ENCODE measurements around the gene EML1. TPM values are rescaled to one million over a fixed set of nuclear protein-coding genes. Genes with fewer than 3 reads are reported as not detected.

Gene EML1
- total and polyA plus RNA-seq, 2 donors from 2014 or later = 7.9 to 35.9 TPM

- no peaks in the 10 kb centered on the region for H3K36me3 ChIP-seq (ENCODE audit: control insufficient read depth in 2 of 3, insufficient read depth in 3 of 3, low read length in 3 of 3)
- H3K27me3 ChIP-seq (ENCODE audit: control insufficient read depth, insufficient read depth, low read length) = no peaks in the 10 kb centered on the region
- intact Hi-C loops (cut with DNase I) = no loop called here
- H3K4me3 ChIP-seq (ENCODE audit: low read length in 3 of 3) = no peak overlapping the region
- DNase-seq (peak in 1 of 5 donors; percentile 9), FAIRE-seq (no peak)
- no peak overlapping the region for H3K9ac ChIP-seq (ENCODE audit: low read length in 3 of 3)
- H3K27ac ChIP-seq (ENCODE audit: low read depth in 2 of 2, low read length in 2 of 2) = no peak overlapping the region
- TF ChIP-seq CTCF (IDR thresholded peaks at IDR 0.05; ENCODE audit: borderline replicate concordance, extremely low read depth, insufficient read depth) = no peak
- no peaks in the 10 kb centered on the region for H3K9me3 ChIP-seq (ENCODE audit: control insufficient read depth in 2 of 3, insufficient read depth in 1 of 3, low read length in 3 of 3)
- no peaks in the 10 kb centered on the region for H3K4me1 ChIP-seq (ENCODE audit: control insufficient read depth in 2 of 3, insufficient read depth in 2 of 3, low read depth in 1 of 3, low read length in 3 of 3)
Observed at GRCh38 chr14:99810559-99810874, 17.3 kb downstream of the EML1 start.

DNA sequence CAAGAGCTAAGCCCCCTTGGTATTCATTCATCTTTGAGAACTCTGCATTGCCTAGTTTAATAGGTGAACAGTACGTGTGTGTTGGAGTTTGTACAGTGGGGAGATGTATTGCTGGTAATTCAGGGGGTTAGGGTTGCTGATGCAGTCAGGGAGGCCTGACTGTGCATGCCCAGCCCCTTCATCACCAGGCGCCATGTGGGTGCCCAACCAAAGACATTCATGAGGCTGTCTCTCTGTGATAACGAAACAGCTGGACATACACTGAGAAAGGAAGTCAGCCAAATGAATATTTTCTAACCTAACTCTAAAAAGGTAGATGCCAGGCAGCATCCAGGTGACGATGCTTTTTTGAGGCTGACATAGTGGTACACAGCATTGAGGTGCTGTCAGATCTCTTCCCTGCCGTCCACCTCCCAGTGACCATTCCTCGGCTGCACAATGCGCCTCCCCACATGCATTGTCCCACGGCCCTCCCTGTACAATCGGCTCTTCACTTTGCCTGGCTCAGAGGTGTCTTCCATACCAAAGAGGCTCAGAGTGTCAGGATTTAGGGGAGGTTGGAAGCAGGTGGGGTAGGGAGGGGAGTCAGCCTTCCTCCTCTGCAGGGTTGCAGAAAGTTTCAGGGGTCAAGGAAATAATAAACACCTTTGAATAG is 19.0 kb downstream of the EML1 start:
- TF ChIP-seq CTCF (IDR thresholded peaks at IDR 0.05; ENCODE audit: borderline replicate concordance, extremely low read depth, insufficient read depth) = no peak
- H3K36me3 ChIP-seq (ENCODE audit: control insufficient read depth in 2 of 3, insufficient read depth in 3 of 3, low read length in 3 of 3) = no peaks in the 10 kb centered on the region
- no peaks in the 10 kb centered on the region for H3K27me3 ChIP-seq (ENCODE audit: control insufficient read depth, insufficient read depth, low read length)
- H3K9ac ChIP-seq (ENCODE audit: low read length in 3 of 3) = no peak overlapping the region
- FAIRE-seq (no peak), DNase-seq (no peak)
- no peak overlapping the region for H3K4me3 ChIP-seq (ENCODE audit: low read length in 3 of 3)
- intact Hi-C loops (cut with DNase I) = no loop called here
- no peaks in the 10 kb centered on the region for H3K9me3 ChIP-seq (ENCODE audit: control insufficient read depth in 2 of 3, insufficient read depth in 1 of 3, low read length in 3 of 3)
- no peak overlapping the region for H3K27ac ChIP-seq (ENCODE audit: low read depth in 2 of 2, low read length in 2 of 2)
- no peaks in the 10 kb centered on the region for H3K4me1 ChIP-seq (ENCODE audit: control insufficient read depth in 2 of 3, insufficient read depth in 2 of 3, low read depth in 1 of 3, low read length in 3 of 3)

DNA sequence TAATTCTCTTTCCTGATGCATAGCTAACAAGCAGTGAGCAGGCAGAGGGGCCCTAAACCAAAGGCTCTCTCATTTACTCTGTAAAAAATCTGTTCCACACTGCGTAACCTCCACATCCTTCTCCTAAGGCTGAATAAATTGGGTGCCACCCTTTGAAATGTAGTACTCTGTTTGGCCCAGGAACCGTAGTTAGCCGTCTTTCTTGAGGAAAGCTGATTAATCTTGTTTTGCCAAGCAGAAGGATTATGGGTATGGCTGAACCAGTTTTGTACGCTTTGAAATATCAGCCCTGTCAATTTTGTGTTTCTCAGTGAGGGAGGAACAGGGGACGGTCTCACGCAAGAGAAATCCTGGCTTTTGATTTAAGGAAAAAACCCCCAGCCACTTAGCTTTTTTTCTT is 19.7 kb downstream of the EML1 start:
- FAIRE-seq (no peak), DNase-seq (no peak)
- no peaks in the 10 kb centered on the region for H3K36me3 ChIP-seq (ENCODE audit: control insufficient read depth in 2 of 3, insufficient read depth in 3 of 3, low read length in 3 of 3)
- no peak overlapping the region for H3K9ac ChIP-seq (ENCODE audit: low read length in 3 of 3)
- intact Hi-C loops (cut with DNase I) = no loop called here
- H3K27ac ChIP-seq (ENCODE audit: low read depth in 2 of 2, low read length in 2 of 2) = no peak overlapping the region
- H3K4me3 ChIP-seq (ENCODE audit: low read length in 3 of 3) = no peak overlapping the region
- no peak for TF ChIP-seq CTCF (IDR thresholded peaks at IDR 0.05; ENCODE audit: borderline replicate concordance, extremely low read depth, insufficient read depth)
- no peaks in the 10 kb centered on the region for H3K4me1 ChIP-seq (ENCODE audit: control insufficient read depth in 2 of 3, insufficient read depth in 2 of 3, low read depth in 1 of 3, low read length in 3 of 3)
- H3K9me3 ChIP-seq (ENCODE audit: control insufficient read depth in 2 of 3, insufficient read depth in 1 of 3, low read length in 3 of 3) = no peaks in the 10 kb centered on the region
- H3K27me3 ChIP-seq (ENCODE audit: control insufficient read depth, insufficient read depth, low read length) = no peaks in the 10 kb centered on the region

DNA sequence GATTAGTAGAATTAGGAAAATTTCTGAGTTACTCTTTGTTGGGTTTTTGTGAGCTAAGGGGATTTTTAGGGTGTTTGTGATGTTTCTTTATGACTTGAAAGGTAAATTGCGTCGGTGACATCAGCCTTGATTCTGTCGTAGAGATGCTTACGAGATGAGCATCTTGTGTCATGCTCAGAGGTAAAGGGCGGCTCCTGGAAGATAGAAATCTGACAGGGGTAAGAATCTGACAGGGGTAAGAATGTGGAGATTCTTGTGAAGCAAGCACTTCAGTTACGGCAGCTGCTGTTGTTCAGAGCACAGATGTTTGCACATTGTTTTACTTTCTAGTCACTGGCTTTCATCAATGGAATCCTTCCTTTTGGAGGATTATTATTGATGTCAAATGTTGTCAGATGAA is 22.5 kb downstream of the EML1 start:
- no peak overlapping the region for H3K9ac ChIP-seq (ENCODE audit: low read length in 3 of 3)
- no peak overlapping the region for H3K27ac ChIP-seq (ENCODE audit: low read depth in 2 of 2, low read length in 2 of 2)
- no peaks in the 10 kb centered on the region for H3K36me3 ChIP-seq (ENCODE audit: control insufficient read depth in 2 of 3, insufficient read depth in 3 of 3, low read length in 3 of 3)
- no peaks in the 10 kb centered on the region for H3K4me1 ChIP-seq (ENCODE audit: control insufficient read depth in 2 of 3, insufficient read depth in 2 of 3, low read depth in 1 of 3, low read length in 3 of 3)
- DNase-seq = no peak
- no peaks in the 10 kb centered on the region for H3K9me3 ChIP-seq (ENCODE audit: control insufficient read depth in 2 of 3, insufficient read depth in 1 of 3, low read length in 3 of 3)
- no peaks in the 10 kb centered on the region for H3K27me3 ChIP-seq (ENCODE audit: control insufficient read depth, insufficient read depth, low read length)
- intact Hi-C loops (cut with DNase I) = no loop called here
- no peak for TF ChIP-seq CTCF (IDR thresholded peaks at IDR 0.05; ENCODE audit: borderline replicate concordance, extremely low read depth, insufficient read depth)
- H3K4me3 ChIP-seq (ENCODE audit: low read length in 3 of 3) = no peak overlapping the region
- FAIRE-seq = no peak
